ENCODE measurements around the gene CHST8. TPM values are rescaled to one million over a fixed set of nuclear protein-coding genes. Genes with fewer than 3 reads are reported as not detected.

The CHST8 gene
- total and polyA plus RNA-seq, 2 of the 13 experiments (the other 11 are each of a cell fraction or from before 2014, with no cell fraction given): not detected

- Histone ChIP-seq H3K4me2 (ENCODE audit: low read depth, low read length) (no peak overlapping the region), H3K4me3 (replicated peaks in 1 of 3; ENCODE audit: insufficient read depth in 1 of 3, low read depth in 2 of 3, low read length in 3 of 3) (no peak overlapping the region), H2AFZ (ENCODE audit: low read length) (no peak overlapping the region), H3K9ac (ENCODE audit: insufficient read depth, low read depth, low read length) (no peak overlapping the region), H3K79me2 (ENCODE audit: insufficient read depth, low read length) (no peaks in the 10 kb centered on the region), H4K20me1 (ENCODE audit: insufficient read depth, low read length) (no peaks in the 10 kb centered on the region), H3K27ac (ENCODE audit: extremely low read length, insufficient read depth, low read length) (no peak overlapping the region), H3K4me1 (ENCODE audit: insufficient read depth, low read length) (0 out of 2 replicates have a peak, but pooled peaks cover 7% of the 10 kb centered on the region), H3K9me3 (ENCODE audit: low read length) (no peaks in the 10 kb centered on the region), H3K36me3 (replicated peaks in 1 of 2; ENCODE audit: control insufficient read depth in 1 of 2, insufficient read depth in 2 of 2, low read length in 2 of 2) (no peaks in the 10 kb centered on the region), H3K27me3 (ENCODE audit: control insufficient read depth in 1 of 2, insufficient read depth in 2 of 2, low read length in 2 of 2) (peaks cover 0 to 1% of the 10 kb centered on the region in 2 experiments; a peak in 1 of 5 replicates)
- DNase-seq (ENCODE audit: low spot score) (no peak), ATAC-seq (no peak), FAIRE-seq (no peak)
- 28% methylated on average over 5 of the region's 5 CpGs for WGBS (ENCODE audit: low lambda C conversion rate)
- TF ChIP-seq NFYC (CRISPR knock-in tag; IDR thresholded peaks at IDR 0.05) (no peak), ARNTL (CRISPR knock-in tag; IDR thresholded peaks at IDR 0.05) (no peak), ARID2 (CRISPR knock-in tag; IDR thresholded peaks at IDR 0.05; ENCODE audit: borderline replicate concordance) (no peak), ZNF563 (CRISPR knock-in tag; IDR thresholded peaks at IDR 0.05) (no peak), TOE1 (CRISPR knock-in tag; IDR thresholded peaks at IDR 0.05) (no peak), JUND (CRISPR knock-in tag; IDR thresholded peaks at IDR 0.05) (no peak), ZNF17 (CRISPR knock-in tag; IDR thresholded peaks at IDR 0.05) (no peak), ZFP37 (CRISPR knock-in tag; IDR thresholded peaks at IDR 0.05; ENCODE audit: borderline replicate concordance) (no peak), E2F5 (CRISPR knock-in tag; conservative IDR thresholded peaks at IDR 0.05) (no peak), ZBTB46 (CRISPR knock-in tag; IDR thresholded peaks at IDR 0.05; ENCODE audit: borderline replicate concordance) (no peak), CC2D1A (CRISPR knock-in tag; IDR thresholded peaks at IDR 0.05) (no peak), KLF6 (CRISPR knock-in tag; IDR thresholded peaks at IDR 0.05) (no peak), ZC3H4 (CRISPR knock-in tag; IDR thresholded peaks at IDR 0.05; ENCODE audit: borderline replicate concordance) (no peak), FIP1L1 (IDR thresholded peaks at IDR 0.05; ENCODE audit: borderline replicate concordance, insufficient read depth, low read depth, low read length) (no peak)
- intact Hi-C loops (cut with micrococcal nuclease; ENCODE audit: unreplicated experiment): no loop called here
- ChIA-PET POLR2A (no interaction called here), CTCF (ENCODE audit: low intra/inter-chr PET ratio, low total read pairs) (no interaction called here)
- no TSS peak for BruUV-seq (replicated peaks)
- in situ Hi-C loops (cut with HindIII; ENCODE audit: extremely low pct_ligation_motif_present, low pct_unique_long_range_greater_than_20kb): no loop called here
These were observed 49.5 kb downstream of the CHST8 start for GRCh38 chr19:33671211-33671610.

Measured in HepG2 (cell line).